Mesenchymal stem cell (in vitro differentiated cells and primary cell): ENCODE data around the gene B3GALT6.

Experiments
- DNase-seq: peaks from one replicate; pipeline ENCODE4 v3.0.0-alpha.2; 2013
- H2AFZ ChIP-seq: one replicate; pipeline ENCODE4 v1.6.1; 2013; ENCODE audit warnings: low read depth, mild to moderate bottlenecking, control low read depth, inconsistent platforms, low read length, moderate library complexity
- H2AK5ac ChIP-seq: 2 replicates; pipeline ENCODE4 v1.6.1; 2013; ENCODE audit warnings: low read length, moderate library complexity, mild to moderate bottlenecking, inconsistent platforms; ENCODE audit not compliant: severe bottlenecking
- H2BK120ac ChIP-seq: one replicate; pipeline ENCODE4 v1.6.1; 2013; ENCODE audit warnings: low read depth, mild to moderate bottlenecking, inconsistent platforms, low read length, moderate library complexity
- H2BK12ac ChIP-seq, 2 experiments: one replicate each; pipeline ENCODE4 v1.6.1; 2013; ENCODE audit warnings: inconsistent platforms in 2 of 2, low read length in 2 of 2, mild to moderate bottlenecking in 2 of 2, moderate library complexity in 2 of 2, control low read depth in 1 of 2
- H2BK15ac ChIP-seq: one replicate; pipeline ENCODE4 v1.6.1; 2013; ENCODE audit warnings: mild to moderate bottlenecking, low read depth, inconsistent platforms; ENCODE audit not compliant: poor library complexity, severe bottlenecking
- H2BK5ac ChIP-seq: 2 replicates; pipeline ENCODE4 v1.6.1; 2013; ENCODE audit warnings: low read depth, mild to moderate bottlenecking, low read length, control low read depth, inconsistent platforms; ENCODE audit not compliant: poor library complexity, severe bottlenecking
- H3K14ac ChIP-seq, 2 experiments: one replicate each; pipeline ENCODE4 v1.6.1; 2013; ENCODE audit warnings: inconsistent platforms in 2 of 2, low read length in 2 of 2, control low read depth in 1 of 2, mild to moderate bottlenecking in 1 of 2, moderate library complexity in 1 of 2
- H3K18ac ChIP-seq, 2 experiments: one replicate each; pipeline ENCODE4 v1.6.1; 2013; ENCODE audit warnings: inconsistent platforms in 2 of 2, low read length in 2 of 2, control low read depth in 1 of 2, low read depth in 1 of 2, mild to moderate bottlenecking in 1 of 2
- H3K23ac ChIP-seq, 2 experiments: one replicate each; pipeline ENCODE4 v1.6.1; 2013; ENCODE audit warnings: inconsistent platforms in 2 of 2, low read length in 2 of 2, mild to moderate bottlenecking in 2 of 2, moderate library complexity in 2 of 2, control low read depth in 1 of 2
- H3K27ac ChIP-seq: 2 replicates; pipeline ENCODE4 v1.5.1; 2013; ENCODE audit warnings: mild to moderate bottlenecking, moderate library complexity, low read length, control low read depth, inconsistent platforms; ENCODE audit not compliant: poor library complexity, severe bottlenecking
- H3K27me3 ChIP-seq, 2 experiments: 2 replicates each; pipeline versions ENCODE4 v1.6.1 to v1.7.0; 2013; ENCODE audit warnings: low read length in 2 of 2, mild to moderate bottlenecking in 2 of 2, moderate library complexity in 2 of 2, control low read depth in 1 of 2, inconsistent platforms in 1 of 2; ENCODE audit not compliant: control insufficient read depth in 1 of 2, insufficient read depth in 1 of 2
- H3K36me3 ChIP-seq, 2 experiments: 2 replicates each; pipeline versions ENCODE4 v1.6.1 to v1.7.0; 2013; ENCODE audit warnings: low read length in 2 of 2, control low read depth in 1 of 2, inconsistent platforms in 1 of 2, low read depth in 1 of 2, mild to moderate bottlenecking in 1 of 2; ENCODE audit not compliant: insufficient read depth in 2 of 2, control insufficient read depth in 1 of 2
- H3K4ac ChIP-seq, 2 experiments: one replicate each; pipeline ENCODE4 v1.6.1; 2013; ENCODE audit warnings: inconsistent platforms in 2 of 2, low read length in 2 of 2, mild to moderate bottlenecking in 2 of 2, moderate library complexity in 2 of 2, control low read depth in 1 of 2, low read depth in 1 of 2
- H3K4me1 ChIP-seq: 2 replicates; pipeline ENCODE4 v1.6.1; 2013; ENCODE audit warnings: low read depth, low read length, control low read depth; ENCODE audit not compliant: control insufficient read depth, insufficient read depth
- H3K4me2 ChIP-seq: 2 replicates; pipeline ENCODE4 v1.6.1; 2013; ENCODE audit warnings: low read length, mild to moderate bottlenecking, inconsistent platforms; ENCODE audit not compliant: poor library complexity, severe bottlenecking
- H3K4me3 ChIP-seq, 2 experiments: 2 replicates each; pipeline versions ENCODE4 v1.5.1 to v1.7.0; 2013; ENCODE audit warnings: low read length in 2 of 2, mild to moderate bottlenecking in 2 of 2, control low read depth in 1 of 2, low read depth in 1 of 2; ENCODE audit not compliant: insufficient read depth in 1 of 2
- H3K79me1 ChIP-seq: replicated peaks from 2 replicates; pipeline ENCODE4 v1.6.1; 2013; ENCODE audit warnings: mild to moderate bottlenecking, control low read depth, low read length, inconsistent platforms; ENCODE audit not compliant: poor library complexity, severe bottlenecking
- H3K9ac ChIP-seq: 2 replicates; pipeline ENCODE4 v1.7.0; 2013; ENCODE audit warnings: mild to moderate bottlenecking, low read length, moderate library complexity
- H3K9me3 ChIP-seq: 2 replicates; pipeline ENCODE4 v1.7.0; 2013; ENCODE audit warnings: mild to moderate bottlenecking, low read length; ENCODE audit not compliant: control insufficient read depth
- H4K8ac ChIP-seq: one replicate; pipeline ENCODE4 v1.6.1; 2013; ENCODE audit warnings: inconsistent platforms, mild to moderate bottlenecking, low read length, moderate library complexity
- H4K91ac ChIP-seq: one replicate; pipeline ENCODE4 v1.6.1; 2013; ENCODE audit warnings: mild to moderate bottlenecking, low read length, inconsistent platforms
- WGBS: methylation state at CpG from one replicate; pipeline ENCODE4 v1.1.7; 2013; ENCODE audit warnings: mixed read lengths; 5-methylcytosine and 5-hydroxymethylcytosine counted together

Gene B3GALT6

DNA sequence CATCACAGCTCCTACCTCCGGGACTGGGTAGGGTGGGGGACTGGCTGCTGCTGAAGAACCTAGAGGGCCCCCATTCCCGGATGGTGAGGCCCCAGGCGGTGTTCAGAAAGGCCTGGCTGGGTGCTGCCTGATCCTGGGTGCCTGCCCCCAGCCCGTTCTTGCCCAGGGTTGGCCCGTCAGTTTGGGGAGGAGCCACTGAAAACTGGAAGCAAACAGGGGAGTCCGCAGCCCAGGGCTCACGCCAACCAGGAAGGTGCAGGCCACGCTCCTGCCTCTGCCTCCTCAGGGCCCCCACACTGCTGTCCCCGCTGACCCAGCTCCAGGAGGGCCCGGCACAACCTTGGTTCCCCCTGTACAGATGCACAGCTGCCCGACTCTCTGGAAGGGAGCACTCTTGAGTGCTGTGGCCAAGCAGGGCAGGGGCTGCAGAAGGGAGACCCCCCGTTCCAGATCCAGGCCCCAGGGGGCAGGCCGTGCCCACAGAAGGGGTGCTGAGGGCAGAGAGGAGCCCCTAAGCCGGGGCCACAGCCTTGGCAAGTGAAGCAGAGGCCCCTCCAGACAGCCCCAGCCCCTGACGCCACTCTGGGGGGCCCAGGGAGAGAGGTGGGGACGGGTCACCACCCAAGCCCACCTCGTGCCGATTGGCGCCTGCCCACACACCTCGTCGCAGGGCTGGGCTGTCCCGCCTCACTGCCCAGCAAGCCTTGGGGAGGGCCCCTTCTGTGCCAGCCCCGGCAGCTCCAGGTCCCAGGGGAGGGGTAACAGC, 9.0 kb downstream of the B3GALT6 start:
- H2BK5ac ChIP-seq: no peak overlapping the region
- H3K4me1 ChIP-seq: peaks cover 46% of the 10 kb centered on the region
- H3K18ac ChIP-seq: no peak overlapping the region
- H3K9ac ChIP-seq: no peak overlapping the region
- H2AFZ ChIP-seq: no peak overlapping the region
- no peak overlapping the region for H3K27ac ChIP-seq
- H3K36me3 ChIP-seq: peaks cover 0 to 33% of the 10 kb centered on the region in 2 experiments
- H2AK5ac ChIP-seq: no peak overlapping the region
- H4K8ac ChIP-seq: no peak overlapping the region
- H2BK120ac ChIP-seq: no peak overlapping the region
- H3K4ac ChIP-seq: no peak overlapping the region
- H3K79me1 ChIP-seq: no peaks in the 10 kb centered on the region
- WGBS: 85% methylated on average over 23 of the region's 23 CpGs
- no peak overlapping the region for H3K4me2 ChIP-seq
- H3K27me3 ChIP-seq: peaks cover 0 to 46% of the 10 kb centered on the region in 2 experiments
- H3K9me3 ChIP-seq: no peaks in the 10 kb centered on the region
- H4K91ac ChIP-seq: peak overlapping the region; percentile 15
- H3K4me3 ChIP-seq: no peak overlapping the region
- H3K14ac ChIP-seq: no peak overlapping the region
- H2BK12ac ChIP-seq: no peak overlapping the region
- DNase-seq: no peak
- no peak overlapping the region for H3K23ac ChIP-seq
- no peak overlapping the region for H2BK15ac ChIP-seq

DNA sequence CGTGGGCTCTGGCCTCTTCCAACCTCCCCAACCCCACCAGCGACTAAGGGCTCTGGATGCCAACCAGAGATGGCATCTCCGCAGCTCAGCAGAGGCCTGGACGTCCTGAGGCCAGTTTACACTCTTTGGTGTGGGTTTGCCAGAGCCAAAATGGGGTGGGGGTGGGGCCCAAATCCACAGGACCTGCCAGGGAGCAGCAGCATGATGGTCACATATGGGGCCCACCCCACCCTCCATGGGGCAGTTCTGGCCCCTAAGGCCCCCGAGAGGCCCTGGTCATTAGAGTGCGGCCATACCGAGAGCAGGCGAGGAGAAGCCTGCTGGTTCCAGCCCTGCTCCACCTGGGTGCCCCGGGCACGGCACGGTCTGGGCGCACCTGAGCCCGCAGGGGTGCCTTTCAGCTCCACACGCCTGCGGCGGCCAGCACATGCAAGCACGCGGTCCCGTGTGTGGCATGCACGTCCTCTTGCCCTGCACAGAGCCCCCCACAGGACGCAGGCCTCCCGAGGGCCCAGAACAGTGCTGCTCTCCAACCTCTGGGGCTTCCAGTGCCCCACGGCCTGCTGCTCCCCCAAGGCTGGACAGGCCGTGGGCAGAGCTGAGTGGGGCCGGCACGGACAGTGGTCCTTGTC, 9.7 kb downstream of the B3GALT6 start:
- WGBS: 91% methylated on average over 25 of the region's 26 CpGs
- H4K8ac ChIP-seq: no peak overlapping the region

DNA sequence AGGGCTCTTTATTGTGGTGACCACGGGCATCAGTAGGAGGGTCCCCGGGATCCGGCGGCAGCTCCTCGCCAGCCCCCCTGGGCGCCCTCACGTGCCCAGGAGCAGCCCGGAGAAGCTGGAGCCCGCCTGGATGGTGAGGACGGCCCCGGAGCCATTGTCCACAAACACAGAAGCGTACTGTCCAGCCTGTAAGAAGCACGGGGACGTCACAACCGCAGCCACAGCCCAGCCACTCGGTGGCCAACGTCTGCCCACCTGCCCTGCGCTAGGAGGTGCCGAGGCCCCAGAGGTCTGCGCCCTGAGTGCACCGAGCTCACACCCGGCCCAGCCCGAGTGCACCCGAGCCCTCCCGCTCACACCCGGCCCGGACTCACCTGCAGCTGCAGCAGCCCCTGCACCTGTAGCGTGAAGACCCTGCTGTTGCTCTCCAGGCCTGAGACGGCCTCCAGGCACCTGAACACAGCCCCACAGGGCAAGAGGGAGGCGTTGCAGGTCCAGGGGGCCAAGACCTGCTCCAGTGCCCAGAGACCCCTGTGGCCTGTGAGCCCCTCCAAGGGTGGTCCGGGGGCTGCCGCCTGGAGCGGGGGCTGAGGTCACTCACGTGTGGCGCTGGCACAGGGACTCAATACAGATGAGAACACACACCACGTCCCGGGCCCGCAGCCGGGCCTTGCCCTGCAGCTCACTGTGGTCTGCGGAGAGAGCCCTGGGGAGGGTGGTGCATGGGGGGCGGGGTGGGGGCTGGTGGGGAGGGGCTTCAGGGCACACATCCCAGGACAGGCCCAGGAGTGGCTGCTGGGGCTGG, 10.6 kb downstream of the B3GALT6 start:
- no peak overlapping the region for H3K23ac ChIP-seq
- H3K79me1 ChIP-seq: peaks cover 2% of the 10 kb centered on the region
- no peak for DNase-seq
- no peak overlapping the region for H2AK5ac ChIP-seq
- peaks cover 0 to 34% of the 10 kb centered on the region in 2 experiments for H3K36me3 ChIP-seq
- no peak overlapping the region for H3K4me3 ChIP-seq
- no peak overlapping the region for H2BK120ac ChIP-seq
- H2BK15ac ChIP-seq: no peak overlapping the region
- no peak overlapping the region for H4K8ac ChIP-seq
- no peak overlapping the region for H2AFZ ChIP-seq
- no peak overlapping the region for H3K4me2 ChIP-seq
- H2BK12ac ChIP-seq: no peak overlapping the region
- no peak overlapping the region for H3K14ac ChIP-seq
- H3K27me3 ChIP-seq: peaks cover 5 to 44% of the 10 kb centered on the region in 2 experiments
- H3K27ac ChIP-seq: no peak overlapping the region
- no peaks in the 10 kb centered on the region for H3K9me3 ChIP-seq
- no peak overlapping the region for H4K91ac ChIP-seq
- H3K4ac ChIP-seq: no peak overlapping the region
- 93% methylated on average over 36 of the region's 41 CpGs for whole genome bisulfite sequencing
- no peak overlapping the region for H3K18ac ChIP-seq
- peaks cover 49% of the 10 kb centered on the region for H3K4me1 ChIP-seq
- no peak overlapping the region for H2BK5ac ChIP-seq
- H3K9ac ChIP-seq: no peak overlapping the region

More for the DNA sequence above, 9.7 kb downstream of the B3GALT6 start:
- H2BK5ac ChIP-seq: no peak overlapping the region
- H2AFZ ChIP-seq: no peak overlapping the region
- H2BK12ac ChIP-seq: no peak overlapping the region
- H3K4me1 ChIP-seq: peaks cover 51% of the 10 kb centered on the region
- H2AK5ac ChIP-seq: no peak overlapping the region
- no peak overlapping the region for H4K91ac ChIP-seq
- H3K14ac ChIP-seq: no peak overlapping the region
- H2BK15ac ChIP-seq: no peak overlapping the region
- H3K23ac ChIP-seq: no peak overlapping the region
- peaks cover 0 to 47% of the 10 kb centered on the region in 2 experiments for H3K27me3 ChIP-seq
- peaks cover 2% of the 10 kb centered on the region for H3K79me1 ChIP-seq
- no peak overlapping the region for H2BK120ac ChIP-seq
- no peaks in the 10 kb centered on the region for H3K9me3 ChIP-seq
- H3K4me3 ChIP-seq: no peak overlapping the region
- peaks cover 0 to 34% of the 10 kb centered on the region in 2 experiments for H3K36me3 ChIP-seq
- no peak overlapping the region for H3K18ac ChIP-seq
- no peak overlapping the region for H3K4me2 ChIP-seq
- H3K9ac ChIP-seq: no peak overlapping the region
- no peak for DNase-seq
- no peak overlapping the region for H3K27ac ChIP-seq
- no peak overlapping the region for H3K4ac ChIP-seq

DNA sequence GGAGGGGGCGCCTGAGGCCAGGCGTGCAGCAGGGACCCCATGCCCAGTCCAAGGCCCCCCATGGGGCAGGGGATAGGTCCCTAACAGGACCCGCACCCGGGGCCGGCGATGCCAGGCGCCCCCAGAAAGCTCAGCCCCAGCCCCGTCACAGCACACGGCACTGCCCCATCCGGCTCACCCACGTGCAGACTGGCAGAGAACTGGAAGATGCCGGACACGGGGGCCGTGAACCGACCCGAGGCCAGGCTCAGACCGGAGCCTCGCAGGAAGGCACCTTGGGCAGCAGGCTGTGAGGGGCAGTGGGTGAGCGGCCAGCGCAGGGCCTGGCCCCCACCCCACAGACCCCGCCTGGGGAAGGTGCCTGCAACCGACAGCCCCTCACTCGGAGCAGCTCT, 11.2 kb downstream of the B3GALT6 start:
- H4K8ac ChIP-seq: no peak overlapping the region
- no peak overlapping the region for H3K4me2 ChIP-seq
- no peak overlapping the region for H3K9ac ChIP-seq
- WGBS: 91% methylated on average over 23 of the region's 23 CpGs
- no peak overlapping the region for H3K27ac ChIP-seq
- H3K4ac ChIP-seq: no peak overlapping the region
- H4K91ac ChIP-seq: no peak overlapping the region
- H2BK5ac ChIP-seq: no peak overlapping the region
- no peak overlapping the region for H2BK12ac ChIP-seq
- no peak overlapping the region for H3K23ac ChIP-seq
- H2AFZ ChIP-seq: no peak overlapping the region
- H3K27me3 ChIP-seq: peaks cover 6 to 40% of the 10 kb centered on the region in 2 experiments
- no peak overlapping the region for H3K18ac ChIP-seq
- H3K36me3 ChIP-seq: peaks cover 0 to 34% of the 10 kb centered on the region in 2 experiments
- H3K79me1 ChIP-seq: peaks cover 2% of the 10 kb centered on the region
- H3K14ac ChIP-seq: no peak overlapping the region
- H3K4me3 ChIP-seq: no peak overlapping the region
- H3K4me1 ChIP-seq: peaks cover 43% of the 10 kb centered on the region
- no peak overlapping the region for H2BK15ac ChIP-seq
- no peak for DNase-seq
- no peaks in the 10 kb centered on the region for H3K9me3 ChIP-seq
- no peak overlapping the region for H2BK120ac ChIP-seq
- H2AK5ac ChIP-seq: no peak overlapping the region
